ENCODE measurements around the gene TLL1.

Gene TLL1

DNA sequence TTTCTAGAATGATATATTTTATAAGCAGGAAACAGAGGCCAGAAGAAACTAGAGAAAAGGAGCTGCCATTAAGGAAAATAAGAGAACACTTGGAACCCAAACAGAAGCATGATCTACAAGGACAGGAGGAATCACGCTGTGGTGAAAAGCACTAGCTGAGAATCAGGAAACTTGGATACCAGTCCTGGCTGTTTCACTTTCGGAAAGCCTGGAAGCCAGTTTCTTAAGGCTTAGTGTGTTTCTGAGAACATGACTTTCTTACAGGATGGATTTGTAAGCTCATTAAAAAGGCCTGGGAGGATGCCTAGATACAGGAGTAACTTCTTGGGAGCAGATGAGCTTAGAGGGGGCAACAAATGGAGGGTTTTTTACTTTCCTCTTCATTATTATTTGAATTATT, 36.9 kb downstream of the TLL1 start:
- TF ChIP-seq FOXM1 (IDR thresholded peaks at IDR 0.05; ENCODE audit: borderline replicate concordance) (no peak), ELF4 (IDR thresholded peaks at IDR 0.05) (no peak)
- CTCF ChIA-PET: no interaction called here
- POLR2A ChIA-PET: no interaction called here
- no peak for DNase-seq (ENCODE audit: extremely low spot score)

- POLR2A ChIA-PET: no interaction called here
- CTCF ChIA-PET: interaction anchor here (1.0 to 1.1 kb wide), 2 partner anchors 13 to 72 kb away, joined by 3 read pairs; no protein-coding TSS in a partner anchor
- TF ChIP-seq, protein P1, sequence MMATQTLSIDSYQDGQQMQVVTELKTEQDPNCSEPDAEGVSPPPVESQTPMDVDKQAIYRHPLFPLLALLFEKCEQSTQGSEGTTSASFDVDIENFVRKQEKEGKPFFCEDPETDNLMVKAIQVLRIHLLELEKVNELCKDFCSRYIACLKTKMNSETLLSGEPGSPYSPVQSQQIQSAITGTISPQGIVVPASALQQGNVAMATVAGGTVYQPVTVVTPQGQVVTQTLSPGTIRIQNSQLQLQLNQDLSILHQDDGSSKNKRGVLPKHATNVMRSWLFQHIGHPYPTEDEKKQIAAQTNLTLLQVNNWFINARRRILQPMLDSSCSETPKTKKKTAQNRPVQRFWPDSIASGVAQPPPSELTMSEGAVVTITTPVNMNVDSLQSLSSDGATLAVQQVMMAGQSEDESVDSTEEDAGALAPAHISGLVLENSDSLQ (IDR thresholded peaks at IDR 0.05): 0 out of 2 replicates have a peak, but pooled peaks have one; percentile 22
- no peak for TF ChIP-seq HDGF (IDR thresholded peaks at IDR 0.05; ENCODE audit: borderline replicate concordance)
- DNase-seq (ENCODE audit: extremely low spot score): no peak
Observed at GRCh38 chr4:165915215-165915614, 42.2 kb downstream of the TLL1 start.

DNA sequence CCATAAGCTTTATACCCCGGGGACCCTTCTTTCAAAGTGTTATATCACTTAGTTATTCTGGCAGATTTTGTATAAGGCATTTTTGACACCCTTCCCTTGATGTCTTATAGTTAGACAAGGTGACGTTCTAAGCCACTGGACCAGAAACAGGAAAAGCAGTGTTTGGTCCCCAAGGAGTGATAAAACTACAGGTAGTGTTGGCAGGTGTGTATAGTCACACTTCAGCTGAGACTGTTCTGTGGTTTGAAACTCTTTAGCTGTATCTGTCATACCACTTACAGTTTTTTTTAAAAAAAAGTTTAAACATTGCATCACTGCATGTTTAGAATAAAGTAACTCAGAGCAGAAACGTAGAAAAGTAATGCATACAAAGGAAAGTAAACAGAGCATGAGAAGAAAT, 48.5 kb downstream of the TLL1 start:
- TF ChIP-seq L3MBTL2 (conservative IDR thresholded peaks at IDR 0.05) (no peak), HDGF (IDR thresholded peaks at IDR 0.05; ENCODE audit: borderline replicate concordance) (no peak), ELF4 (IDR thresholded peaks at IDR 0.05) (no peak), BHLHE40 (IDR thresholded peaks at IDR 0.05; ENCODE audit: borderline replicate concordance) (no peak), FOXK2 (IDR thresholded peaks at IDR 0.05) (no peak), NFRKB (IDR thresholded peaks at IDR 0.05) (no peak), ARNT (IDR thresholded peaks at IDR 0.05) (no peak), FOXM1 (IDR thresholded peaks at IDR 0.05; ENCODE audit: borderline replicate concordance) (no peak), SUZ12 (IDR thresholded peaks at IDR 0.05) (no peak), ZNF384 (IDR thresholded peaks at IDR 0.05) (no peak), FOXA1 (IDR thresholded peaks at IDR 0.05) (no peak)
- ChIA-PET POLR2A (no interaction called here), CTCF (no interaction called here)
- no peak for DNase-seq (ENCODE audit: extremely low spot score)

DNA sequence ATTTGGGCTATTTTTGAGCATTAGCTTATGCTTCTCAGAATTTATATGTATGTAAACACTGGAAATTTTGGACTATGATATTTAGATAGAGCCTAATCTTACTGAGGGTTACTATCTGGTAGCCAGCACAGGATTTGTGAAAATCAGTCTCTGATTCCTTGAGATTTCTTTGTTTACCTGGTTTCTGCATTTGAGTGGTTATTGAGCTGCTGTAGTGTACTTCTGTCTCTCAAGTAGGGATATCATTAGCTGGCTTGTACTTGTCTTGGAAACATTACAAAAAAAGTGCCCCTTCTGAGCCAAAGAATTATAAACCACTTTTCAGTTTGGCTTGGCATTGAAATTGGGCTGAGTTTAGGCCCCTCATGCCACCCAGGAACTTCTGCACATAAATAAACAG, 49.7 kb downstream of the TLL1 start:
- no peak for DNase-seq (ENCODE audit: extremely low spot score)
- ChIA-PET CTCF (no interaction called here), POLR2A (no interaction called here)
- TF ChIP-seq SP1 (IDR thresholded peaks at IDR 0.05): no peak
- TF ChIP-seq FOXA1 (IDR thresholded peaks at IDR 0.05): no peak
- no peak for TF ChIP-seq SUZ12 (IDR thresholded peaks at IDR 0.05)
- no peak for TF ChIP-seq CTBP1 (IDR thresholded peaks at IDR 0.05; ENCODE audit: borderline replicate concordance)
- TF ChIP-seq FOXM1 (IDR thresholded peaks at IDR 0.05; ENCODE audit: borderline replicate concordance): no peak
- TF ChIP-seq HDGF (IDR thresholded peaks at IDR 0.05; ENCODE audit: borderline replicate concordance): no peak
- TF ChIP-seq BHLHE40 (IDR thresholded peaks at IDR 0.05; ENCODE audit: borderline replicate concordance): no peak
- no peak for TF ChIP-seq TARDBP (IDR thresholded peaks at IDR 0.05)
- no peak for TF ChIP-seq FOXK2 (IDR thresholded peaks at IDR 0.05)

DNA sequence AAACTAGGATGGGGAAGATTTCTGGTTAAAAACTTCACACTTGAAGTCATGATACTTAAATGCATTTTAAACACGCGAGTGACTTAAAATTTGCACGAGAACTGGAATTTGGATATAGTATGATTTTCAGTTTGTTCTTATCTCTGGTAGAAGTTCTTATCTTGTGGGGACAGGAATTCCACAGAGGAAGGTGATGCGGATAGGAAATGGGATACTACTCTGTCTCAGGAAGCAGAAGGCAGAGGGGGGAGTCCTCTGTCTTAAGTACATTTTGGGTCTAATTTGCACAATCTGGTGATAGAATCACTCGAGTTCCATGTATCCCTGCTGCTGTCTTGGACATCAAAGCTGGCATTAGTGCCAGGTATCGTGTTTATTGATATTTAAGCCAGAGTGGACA, 53.3 kb downstream of the TLL1 start:
- ChIA-PET CTCF (no interaction called here), POLR2A (no interaction called here)
- DNase-seq (ENCODE audit: extremely low spot score): no peak
- TF ChIP-seq FOXM1 (IDR thresholded peaks at IDR 0.05; ENCODE audit: borderline replicate concordance) (no peak), ZNF384 (IDR thresholded peaks at IDR 0.05) (no peak), SUZ12 (IDR thresholded peaks at IDR 0.05) (no peak), CTBP1 (IDR thresholded peaks at IDR 0.05; ENCODE audit: borderline replicate concordance) (no peak), TARDBP (IDR thresholded peaks at IDR 0.05) (no peak), ELF4 (IDR thresholded peaks at IDR 0.05) (no peak), SP1 (IDR thresholded peaks at IDR 0.05) (no peak), FOXK2 (IDR thresholded peaks at IDR 0.05) (no peak), HDGF (IDR thresholded peaks at IDR 0.05; ENCODE audit: borderline replicate concordance) (no peak), BHLHE40 (IDR thresholded peaks at IDR 0.05; ENCODE audit: borderline replicate concordance) (no peak), L3MBTL2 (conservative IDR thresholded peaks at IDR 0.05) (no peak), NFRKB (IDR thresholded peaks at IDR 0.05) (no peak), LEF1 (IDR thresholded peaks at IDR 0.05; ENCODE audit: borderline replicate concordance) (no peak), ARNT (IDR thresholded peaks at IDR 0.05) (no peak), FOXA1 (IDR thresholded peaks at IDR 0.05) (no peak)
- TF ChIP-seq, protein P1 (IDR thresholded peaks at IDR 0.05): no peak

DNA sequence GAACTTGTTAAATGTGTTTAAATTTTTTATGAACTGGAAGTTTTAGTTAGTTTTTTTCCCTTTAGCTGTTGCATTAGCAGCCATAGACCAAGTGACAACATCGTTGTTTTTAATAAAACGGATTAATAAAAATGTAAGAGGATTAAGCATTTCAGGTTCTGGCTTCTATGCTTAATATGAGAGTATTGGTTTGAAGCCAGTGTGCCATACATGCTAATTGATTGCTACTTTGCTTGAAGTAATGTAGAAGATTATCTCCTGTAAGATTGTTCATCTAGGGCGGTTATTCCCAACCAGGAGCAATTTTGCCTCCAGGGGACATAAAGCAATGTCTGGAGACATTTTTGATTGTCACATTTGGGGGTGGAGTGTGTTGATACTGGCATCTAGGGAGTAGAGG, 54.3 kb downstream of the TLL1 start:
- TF ChIP-seq NFRKB (IDR thresholded peaks at IDR 0.05): no peak
- TF ChIP-seq, protein P1 (IDR thresholded peaks at IDR 0.05): no peak
- no peak for TF ChIP-seq TARDBP (IDR thresholded peaks at IDR 0.05)
- no peak for TF ChIP-seq LEF1 (IDR thresholded peaks at IDR 0.05; ENCODE audit: borderline replicate concordance)
- TF ChIP-seq ELF4 (IDR thresholded peaks at IDR 0.05): no peak
- no peak for TF ChIP-seq FOXK2 (IDR thresholded peaks at IDR 0.05)
- no peak for DNase-seq (ENCODE audit: extremely low spot score)
- CTCF ChIA-PET: no interaction called here
- POLR2A ChIA-PET: no interaction called here

GRCh38 chr4:165927815-165928214, 54.8 kb downstream of the TLL1 start:
- ChIA-PET CTCF (interaction anchor here (1.0 kb wide), 1 partner anchor 13 kb away, joined by 3 read pairs; no protein-coding TSS in a partner anchor), POLR2A (no interaction called here)
- no peak for TF ChIP-seq ZNF384 (IDR thresholded peaks at IDR 0.05)
- TF ChIP-seq ELF4 (IDR thresholded peaks at IDR 0.05): no peak
- DNase-seq (ENCODE audit: extremely low spot score): no peak
